NCI-H510A treated with DMSO at 0.1 percent for 48 hours (cell line): Measurements from ENCODE around the gene GPAT2.
"Not testable (repeated sequence)": the region's sequence is repeated elsewhere in the genome, so short reads cannot be mapped to it uniquely, and the experiment has no call there.

Source experiments
- DNase-seq: peaks from one replicate; lab custom pipeline; 2025; lab: John Stamatoyannopoulos, UW

The GPAT2 gene

DNA sequence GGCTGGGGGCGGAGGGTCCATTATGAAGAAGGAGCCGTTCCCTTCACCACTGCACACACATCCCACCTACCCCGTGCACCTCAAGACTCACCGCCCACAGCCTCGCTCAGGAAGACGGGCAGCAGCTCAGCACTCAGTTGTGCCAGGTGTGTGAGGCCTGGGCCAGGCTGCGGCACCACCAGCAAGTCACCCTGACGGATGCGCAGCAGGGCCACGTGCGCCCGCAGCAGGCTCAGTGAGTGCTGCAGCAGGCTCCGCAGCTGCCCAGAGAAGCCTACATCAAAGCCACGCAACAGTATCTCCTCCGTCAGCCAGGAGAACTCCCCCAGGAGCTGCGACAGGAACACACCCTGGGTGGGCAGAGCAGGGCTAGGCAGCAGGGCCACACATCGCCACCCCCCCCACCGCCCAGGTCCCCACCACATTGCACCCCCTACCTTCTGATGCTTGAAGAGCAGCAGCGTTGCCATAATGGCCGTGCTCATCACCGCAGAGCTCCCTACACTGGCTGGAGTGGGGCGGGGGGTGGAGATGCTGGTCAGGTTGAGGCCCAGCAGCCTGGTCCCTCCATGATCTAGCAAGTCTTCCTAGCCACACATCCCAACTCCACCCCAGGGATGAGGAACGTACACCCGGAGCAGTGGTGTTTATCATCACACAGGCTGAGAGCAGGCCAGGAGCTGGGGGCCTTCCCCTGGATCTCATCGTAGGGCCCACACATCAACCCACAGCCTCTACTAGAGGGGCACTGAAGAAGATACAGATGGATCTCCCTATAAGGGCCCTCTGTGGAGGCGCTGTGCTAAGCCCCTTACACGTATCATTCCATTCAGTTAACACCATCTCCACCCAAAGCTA is 10.2 kb downstream of the GPAT2 start:
- DNase-seq, result no peak

DNA sequence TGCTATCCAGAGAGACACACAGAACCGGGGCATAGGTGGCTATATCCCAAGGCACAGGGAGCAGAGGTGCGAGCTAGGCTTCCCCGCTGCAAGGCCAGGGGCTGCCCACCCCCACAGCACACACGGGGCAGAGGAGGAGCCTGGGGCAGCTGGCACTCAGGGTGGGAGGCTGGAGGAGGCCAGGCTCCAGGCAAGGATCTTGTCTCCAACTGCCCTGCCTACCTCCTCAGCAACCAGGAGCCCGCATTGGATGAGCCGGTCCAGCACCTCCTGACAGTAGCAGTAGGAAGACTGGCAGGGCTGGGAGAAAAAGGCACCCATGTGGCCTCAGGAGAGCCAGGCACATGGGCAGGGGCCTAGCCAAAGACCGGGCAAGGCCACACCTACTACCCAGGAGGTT is 11.0 kb downstream of the GPAT2 start:
- not testable (repeated sequence) for DNase-seq

DNA sequence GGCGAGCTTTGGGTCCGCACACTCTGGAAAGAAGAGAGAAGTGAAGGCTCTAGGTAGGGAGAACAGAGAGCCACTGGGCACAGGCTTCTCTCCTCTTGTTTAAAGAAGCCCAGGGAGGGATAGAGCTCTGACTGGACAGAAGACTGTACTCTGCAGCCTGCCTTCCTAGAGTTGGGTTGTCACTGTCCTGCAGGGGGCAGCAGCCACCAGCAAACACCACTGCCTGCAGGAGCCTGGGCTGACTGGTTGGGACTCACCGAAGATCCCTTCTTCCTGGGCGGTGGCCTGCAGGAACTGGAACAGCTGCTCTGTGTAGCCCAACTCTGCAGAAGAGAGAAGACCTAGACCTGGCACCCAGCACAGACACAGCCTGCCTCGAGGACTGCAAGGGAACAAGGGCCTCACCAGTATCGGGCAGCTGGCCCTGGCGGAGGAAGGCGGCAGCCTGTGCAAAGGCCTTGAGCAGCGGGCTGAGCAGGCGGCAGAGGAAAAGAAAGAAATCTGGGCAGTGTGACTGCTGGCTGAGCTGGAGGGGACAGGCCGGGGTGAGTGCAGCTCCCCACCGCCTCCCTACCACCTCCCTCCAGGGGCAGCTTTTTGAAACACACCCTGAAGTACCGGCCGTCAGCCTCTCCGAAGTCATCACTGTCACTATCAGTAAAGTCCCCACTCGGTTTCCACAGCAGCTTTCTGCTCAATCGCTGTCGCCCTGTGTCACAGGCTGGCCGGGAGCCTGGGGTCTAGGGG is 11.8 kb downstream of the GPAT2 start:
- not testable (repeated sequence) for DNase-seq

DNA sequence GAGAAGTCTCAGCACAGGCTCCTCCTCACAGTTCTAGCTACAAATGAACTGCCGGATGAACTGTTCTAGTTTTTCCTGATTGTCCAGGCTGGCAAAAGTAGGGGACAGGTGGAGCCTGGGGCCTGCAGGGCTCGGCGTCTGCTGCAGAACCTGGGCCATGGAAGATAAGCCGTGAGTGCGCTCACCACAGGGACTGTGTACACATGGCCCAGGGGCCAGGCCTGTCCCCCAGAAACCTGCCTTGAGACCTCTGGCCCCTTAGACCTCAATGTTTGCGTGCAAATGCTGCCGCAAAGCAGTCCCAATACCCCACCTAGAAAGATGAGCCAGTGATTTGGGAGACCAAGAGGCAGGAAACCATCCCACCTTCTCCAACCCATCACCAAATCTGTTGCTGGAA is 12.6 kb downstream of the GPAT2 start:
- not testable (repeated sequence) for DNase-seq

DNA sequence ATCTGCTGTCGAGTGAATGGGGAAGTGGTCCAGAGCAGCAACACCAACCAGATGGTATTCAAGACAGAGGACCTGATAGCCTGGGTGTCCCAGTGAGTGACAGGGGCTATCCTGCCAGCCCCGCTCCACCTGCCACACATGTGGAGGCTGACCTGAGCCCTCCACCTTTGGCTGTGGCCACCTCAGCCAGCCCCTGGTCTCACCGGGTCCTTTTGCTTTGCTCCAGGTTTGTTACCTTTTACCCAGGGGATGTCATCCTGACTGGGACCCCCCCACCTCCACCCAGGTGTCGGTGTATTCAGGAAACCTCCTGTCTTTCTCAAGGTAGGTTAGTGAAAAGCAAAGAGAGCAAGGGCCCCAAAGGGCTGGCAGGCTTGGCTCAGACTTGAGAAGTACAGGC is 13.6 kb downstream of the GPAT2 start:
- DNase-seq, result not testable (repeated sequence)

DNA sequence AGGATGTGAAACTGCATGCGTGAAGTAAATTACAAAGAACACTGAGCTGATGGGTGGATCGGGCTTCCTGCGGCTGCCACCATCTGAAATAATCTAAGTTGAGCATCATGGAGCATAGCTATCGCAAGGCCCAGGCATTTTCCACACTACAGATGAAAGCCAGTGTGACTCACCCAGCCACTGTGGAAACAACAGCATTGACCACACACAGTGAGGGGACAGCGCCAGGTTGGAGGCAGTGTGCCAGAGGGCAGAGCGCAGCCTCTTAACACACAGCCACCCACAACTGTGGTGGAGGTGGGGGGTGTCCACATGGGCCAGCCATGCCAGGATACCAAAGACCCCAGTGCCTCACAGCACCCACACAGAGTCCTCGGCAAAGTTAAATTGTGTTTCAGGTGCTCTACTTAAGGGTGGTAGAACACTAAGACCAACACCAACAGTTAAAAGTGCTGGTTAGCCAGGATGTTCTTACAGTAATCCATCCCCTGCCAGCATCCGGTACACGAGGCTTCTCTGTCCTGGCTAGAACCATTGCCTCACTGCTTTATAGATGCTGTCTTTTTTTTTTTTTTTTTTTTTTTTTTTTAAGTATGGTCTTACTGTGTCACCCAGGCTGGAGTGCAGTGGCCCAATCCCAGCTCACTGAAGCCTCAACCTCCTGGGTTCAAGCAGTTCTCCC is 14.7 kb downstream of the GPAT2 start:
- not testable (repeated sequence) for DNase-seq

DNA sequence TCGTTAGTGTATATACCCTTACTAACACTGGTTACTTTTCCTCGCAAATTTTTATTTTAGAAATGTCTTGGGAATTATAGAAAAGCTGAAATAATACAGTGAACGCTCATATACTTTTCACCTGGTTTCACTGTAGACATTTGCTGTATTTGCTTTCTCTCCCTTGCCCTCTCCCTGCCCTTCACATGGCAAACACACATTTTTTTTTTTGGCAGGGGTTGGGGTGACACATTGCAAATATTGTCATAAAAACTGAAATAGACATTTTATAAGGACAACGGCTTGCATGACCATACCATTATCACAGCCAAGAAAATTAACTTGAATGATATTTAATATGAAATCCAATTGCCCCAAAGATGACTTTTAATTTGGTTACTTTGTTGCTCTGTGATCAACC is 18.4 kb downstream of the GPAT2 start:
- not testable (repeated sequence) for DNase-seq

DNA sequence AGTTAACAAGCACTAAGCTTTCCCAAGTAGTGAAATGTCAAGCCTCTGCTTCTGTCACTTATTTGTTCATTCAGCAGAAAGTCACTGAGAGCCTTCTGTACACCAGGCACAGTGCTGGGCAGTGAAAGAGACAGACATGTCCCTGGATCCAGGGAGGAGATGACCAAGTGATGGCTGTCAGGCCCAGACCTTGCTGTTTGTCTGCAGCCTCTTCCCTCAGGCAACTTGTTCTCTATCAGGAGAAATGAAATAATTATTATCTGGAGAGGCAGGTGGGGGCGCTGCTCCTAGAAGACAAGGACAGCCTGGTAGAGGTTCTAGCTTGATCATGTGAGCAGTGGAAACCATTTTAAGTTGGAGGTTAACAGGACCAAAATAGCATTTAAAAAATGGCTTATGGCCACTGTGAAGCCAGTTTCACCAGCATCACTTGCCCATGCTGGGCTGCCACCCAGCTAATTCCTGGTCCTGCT is 21.9 kb downstream of the GPAT2 start:
- not testable (repeated sequence) for DNase-seq

DNA sequence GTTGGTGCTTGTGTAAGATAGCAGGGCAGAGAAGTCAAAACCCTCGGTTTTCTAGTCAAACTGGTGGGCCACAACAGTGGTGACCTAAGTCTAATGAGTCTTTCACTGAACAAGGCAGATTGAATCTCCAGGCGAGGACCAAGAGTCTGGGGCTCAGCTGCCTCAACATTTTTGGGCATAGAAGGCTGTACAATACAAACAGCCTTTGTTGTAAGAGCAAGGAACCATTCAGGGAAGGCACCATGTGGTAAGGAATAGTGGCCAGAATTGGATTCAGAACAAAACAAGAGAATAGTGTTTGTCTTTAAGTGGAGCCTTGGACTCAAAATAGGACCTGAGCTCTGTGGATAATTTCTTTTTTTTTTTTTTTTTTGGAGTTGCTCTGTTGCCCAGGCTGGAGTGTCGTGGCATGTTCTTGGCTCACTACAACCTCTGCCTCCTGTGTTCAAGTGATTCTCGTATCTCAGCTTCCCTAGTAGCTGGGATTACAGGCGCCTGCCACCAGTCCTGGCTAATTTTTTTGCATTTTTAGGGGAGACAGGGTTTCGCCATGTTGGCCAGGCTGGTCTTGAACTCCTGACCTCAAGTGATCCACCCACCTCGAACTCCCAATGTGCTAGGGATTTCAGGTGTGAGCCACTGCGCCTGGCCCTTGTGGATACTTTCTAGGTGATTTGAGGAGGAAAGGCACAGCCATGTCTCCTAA is 22.5 kb downstream of the GPAT2 start:
- not testable (repeated sequence) for DNase-seq

DNA sequence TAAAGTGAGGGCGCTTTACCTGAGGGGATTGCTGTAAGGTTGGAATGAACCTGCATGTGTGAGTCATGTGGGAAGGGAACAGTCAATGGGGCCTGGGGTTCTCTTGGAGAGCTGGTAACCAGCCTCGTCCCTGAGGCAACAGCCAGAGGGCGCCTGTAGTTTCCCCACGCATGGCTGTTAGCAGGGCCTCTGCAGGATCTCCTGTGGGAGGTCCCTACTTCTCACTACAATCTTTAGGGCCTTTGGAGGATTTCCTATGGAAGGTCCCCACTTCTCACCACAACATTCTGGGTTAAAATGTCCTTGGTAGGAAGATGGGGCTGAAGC is 23.6 kb downstream of the GPAT2 start:
- not testable (repeated sequence) for DNase-seq

DNA sequence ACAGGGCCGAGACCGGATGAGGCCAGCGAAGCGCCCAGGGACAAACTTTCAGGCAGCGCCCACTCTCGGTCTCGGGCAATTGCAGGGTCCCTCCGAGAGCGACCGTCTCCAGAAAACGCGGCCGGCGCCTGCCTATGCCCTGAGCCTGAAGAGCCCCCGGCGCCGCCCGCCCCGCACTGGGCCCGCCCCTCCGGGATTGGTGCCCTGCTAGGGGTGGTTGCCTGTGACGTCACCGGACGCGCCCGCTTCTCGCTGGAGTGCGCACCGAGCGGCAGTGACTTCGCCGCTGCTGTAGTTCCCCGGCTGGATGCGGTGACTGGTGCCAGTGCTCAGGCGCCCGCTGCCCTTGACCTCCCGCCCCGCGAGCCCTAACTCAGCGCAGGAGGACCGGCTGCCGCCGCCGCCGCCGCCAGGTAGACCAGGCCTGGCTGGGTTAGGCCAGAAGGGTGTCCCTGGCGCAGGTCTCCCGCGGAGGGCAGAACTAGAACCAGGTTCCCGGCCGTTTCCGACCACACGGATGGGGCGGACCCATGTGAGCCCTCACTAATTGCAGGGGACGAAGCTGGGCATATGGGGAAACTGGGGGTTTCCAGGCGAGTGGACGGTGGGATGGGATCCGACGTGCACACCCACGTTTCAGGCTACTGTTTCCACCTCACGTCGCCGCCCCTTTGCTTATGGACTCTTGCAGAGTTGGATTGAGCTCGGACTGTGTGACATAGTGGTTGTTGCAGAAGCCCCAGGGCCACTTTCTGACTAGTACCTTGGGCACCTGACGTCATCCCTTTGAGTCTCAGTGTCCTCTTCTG is 24.2 kb downstream of the GPAT2 start:
- not testable (repeated sequence) for DNase-seq

DNA sequence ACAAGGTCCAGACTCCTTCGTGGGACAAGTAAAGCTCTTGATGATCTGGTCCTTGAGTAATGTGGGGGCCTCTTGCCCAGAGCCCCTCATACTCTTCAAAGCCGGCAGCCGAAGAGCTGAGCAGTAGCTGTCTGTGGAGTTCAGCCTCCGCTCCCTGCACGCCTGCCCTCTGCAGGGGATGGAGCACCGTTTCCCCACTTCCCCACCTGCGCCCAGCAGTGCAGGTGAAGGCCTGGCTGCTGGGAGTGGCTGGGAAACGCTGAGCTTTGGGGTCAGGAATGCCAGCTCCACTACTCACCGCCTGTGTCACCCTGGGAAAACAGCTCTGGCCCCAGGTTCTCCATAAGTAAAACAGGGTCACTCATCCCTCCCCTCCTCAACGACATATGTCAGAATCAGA is 24.9 kb downstream of the GPAT2 start:
- DNase-seq, result not testable (repeated sequence)

DNA sequence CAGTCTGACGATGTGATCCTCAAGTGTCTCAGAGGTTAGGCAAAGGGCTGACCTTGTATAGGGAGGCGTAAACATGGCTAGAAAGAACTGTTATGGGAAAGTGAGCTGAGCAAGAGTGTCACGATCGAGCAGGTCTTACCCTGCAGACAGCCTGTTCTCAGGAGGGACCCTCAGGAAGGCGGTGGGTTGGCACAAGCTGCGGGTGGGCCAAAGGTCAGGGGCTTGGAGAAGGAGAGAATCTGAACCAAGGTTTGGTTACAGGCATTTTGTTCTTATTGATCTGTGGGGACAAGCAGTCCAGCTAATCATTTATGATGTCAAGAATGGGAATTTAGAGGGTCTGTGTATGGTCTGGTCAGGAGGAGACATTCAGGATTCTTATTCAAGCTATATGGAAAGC is 26.7 kb downstream of the GPAT2 start:
- not testable (repeated sequence) for DNase-seq

DNA sequence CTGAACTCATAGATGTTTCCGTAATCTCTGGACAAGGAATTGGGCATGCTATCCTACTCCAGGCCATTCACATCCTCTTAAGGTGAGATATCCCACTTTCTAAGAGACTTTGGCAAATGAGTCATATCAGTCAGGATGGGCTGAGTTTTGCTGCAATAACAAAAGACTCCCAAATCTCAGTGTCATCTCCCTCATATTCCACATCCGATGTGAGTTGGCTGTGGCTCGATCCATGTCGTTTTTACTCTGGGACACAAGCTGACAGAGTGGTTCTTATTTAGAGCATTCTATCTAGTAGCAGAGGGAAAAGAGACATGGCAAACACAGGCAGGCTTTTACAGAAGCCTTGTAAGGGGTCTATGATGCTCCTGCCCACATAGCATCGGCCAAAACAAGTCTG is 28.5 kb downstream of the GPAT2 start:
- DNase-seq, result not testable (repeated sequence)

DNA sequence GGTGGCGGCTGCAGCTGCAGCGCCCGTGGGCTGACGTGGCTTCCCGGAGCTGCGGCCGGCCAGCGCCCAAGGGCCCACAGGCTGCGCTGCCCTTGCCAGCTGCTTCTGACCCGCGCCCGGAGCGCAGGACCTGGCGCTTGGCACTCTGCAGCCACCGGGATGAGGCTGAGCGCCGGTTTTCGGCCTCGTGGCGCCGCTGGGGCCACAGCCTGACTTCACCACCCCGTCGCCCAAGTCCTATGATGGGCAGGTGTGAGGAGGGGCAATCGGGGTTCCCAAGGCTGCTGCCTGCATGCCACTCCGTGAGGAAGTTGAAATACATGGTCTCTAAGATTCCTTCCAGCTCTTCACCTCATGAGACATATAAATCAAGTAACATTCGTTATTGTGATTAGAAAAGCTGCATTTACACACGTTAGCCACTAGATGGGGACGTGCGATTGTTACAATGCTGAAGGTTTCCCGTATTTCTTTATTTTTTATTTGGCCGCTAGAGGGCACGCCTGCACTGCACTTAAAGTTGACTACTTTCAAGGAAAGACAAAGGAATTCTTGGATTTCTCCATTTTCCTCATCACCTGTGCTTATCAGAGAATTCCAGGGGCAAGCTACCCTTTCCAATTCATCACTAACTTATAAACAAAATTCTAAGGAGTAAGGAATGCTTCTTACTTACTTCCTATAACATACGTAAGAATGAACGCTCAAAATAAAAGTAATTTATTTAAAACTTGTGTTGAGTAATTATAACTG is 42.0 kb downstream of the GPAT2 start:
- DNase-seq, result not testable (repeated sequence)

DNA sequence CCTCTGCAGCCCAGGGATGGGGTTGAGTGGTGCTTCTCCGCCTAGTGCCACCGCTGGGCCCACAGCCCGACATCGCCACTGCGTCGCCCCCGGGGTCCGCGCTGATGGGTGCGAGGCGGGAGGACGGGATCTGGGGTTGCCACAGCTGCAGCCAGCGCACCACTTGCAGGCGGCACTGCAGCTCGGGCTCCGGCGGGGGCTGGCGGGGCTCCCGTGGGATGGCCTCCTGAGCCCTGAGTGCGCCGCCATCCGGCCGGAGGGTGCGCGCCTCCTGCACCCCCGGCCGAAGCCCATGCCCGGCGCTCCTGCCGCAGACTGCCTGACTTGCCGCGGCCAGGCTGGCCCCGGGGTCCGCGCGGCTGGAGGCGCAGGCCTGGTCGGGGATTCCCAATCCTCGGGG is 42.6 kb downstream of the GPAT2 start:
- DNase-seq, result not testable (repeated sequence)

DNA sequence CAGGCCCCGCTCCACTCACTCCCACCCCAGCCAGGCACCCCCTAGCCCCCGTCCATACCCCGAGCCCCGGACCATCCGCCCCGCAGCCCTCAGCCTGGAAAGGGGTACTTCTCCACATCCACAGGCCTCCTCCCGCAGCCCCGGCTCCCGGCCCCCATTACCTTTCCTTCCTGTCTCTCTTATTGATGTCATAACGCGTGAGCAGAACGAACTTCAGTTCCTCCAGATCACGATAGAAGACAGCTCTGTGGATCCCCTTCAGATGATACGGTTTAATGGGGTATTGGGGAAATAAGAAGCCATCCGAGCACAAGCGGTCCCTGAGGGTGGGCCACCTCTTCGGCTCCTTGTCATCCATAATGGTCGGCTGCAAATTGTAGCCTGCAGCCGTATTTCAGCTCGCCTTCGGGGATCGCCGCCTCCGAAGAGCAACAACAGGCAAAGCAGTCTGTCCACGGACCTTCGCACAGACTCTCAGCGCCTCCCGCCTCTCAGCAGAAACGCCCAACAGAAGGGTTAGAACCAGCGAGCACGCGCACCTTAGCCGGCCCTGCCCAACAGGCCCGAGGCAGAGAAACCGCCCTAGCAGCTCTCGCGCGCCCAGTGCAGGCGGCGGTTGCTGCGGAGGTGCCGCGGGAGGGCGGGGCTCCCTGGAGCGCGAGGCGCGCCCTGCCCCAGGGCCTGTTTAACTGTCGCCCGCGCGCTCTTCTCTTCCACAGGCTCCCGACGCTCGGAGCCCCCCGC is 43.2 kb downstream of the GPAT2 start, which contains the start of gene ANKRD36C:
Gene ANKRD36C (minus strand): TSS at position 474 of the 744 bp plus-strand sequence. CDS start 116 bp downstream, at position 358.
- not testable (repeated sequence) for DNase-seq

DNA sequence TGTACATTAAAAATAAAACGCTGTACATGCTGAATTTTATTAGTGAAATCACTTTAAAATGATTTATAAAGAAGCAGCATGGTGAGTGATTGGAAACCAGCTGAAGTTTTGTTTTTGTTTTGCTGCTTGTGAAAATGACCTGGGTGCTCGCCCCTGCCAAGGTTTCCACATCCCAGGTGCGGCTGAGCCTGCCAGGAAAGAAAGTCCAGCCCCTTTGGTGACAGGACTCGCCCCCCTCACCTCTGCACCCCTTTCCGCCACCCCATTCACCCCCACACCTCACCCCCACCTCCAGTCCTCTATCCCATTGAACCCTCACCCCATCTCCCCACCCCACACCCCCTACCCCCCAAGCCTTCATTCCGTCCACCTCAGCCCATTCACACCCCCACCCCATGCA is 43.8 kb downstream of the GPAT2 start:
- not testable (repeated sequence) for DNase-seq
